Islet of Langerhans (tissue), 1 donor: Measurements from ENCODE around the gene ASPRV1.
"Not testable (repeated sequence)": the region's sequence is repeated elsewhere in the genome, so short reads cannot be mapped to it uniquely, and the experiment has no call there.

Experiments used
- FAIRE-seq: peaks from one replicate; lab custom pipeline; 2011; peaks lifted over from hg19 to GRCh38; lab: Jason Lieb, UNC

ASPRV1 gene

DNA sequence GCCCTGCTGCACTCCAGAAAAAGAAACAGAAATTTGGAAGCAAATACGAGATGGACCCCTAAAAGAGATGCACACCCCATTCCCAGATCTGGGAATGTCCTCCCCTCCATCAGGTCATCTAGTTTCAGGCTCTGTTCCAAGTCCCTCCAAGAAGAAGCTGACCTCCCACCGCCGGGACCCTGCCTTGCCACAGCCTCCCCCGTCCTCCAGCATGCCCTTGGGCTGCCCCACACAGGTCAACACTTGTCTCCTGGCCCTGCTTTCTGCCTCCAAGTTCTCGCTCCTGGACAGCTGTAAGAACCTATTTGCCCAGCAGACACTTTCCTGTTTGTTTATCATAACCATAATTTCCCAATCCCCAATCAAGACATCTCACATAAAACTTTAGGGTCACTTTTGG is 2.0 kb downstream of the ASPRV1 start:
- no peak for FAIRE-seq

DNA sequence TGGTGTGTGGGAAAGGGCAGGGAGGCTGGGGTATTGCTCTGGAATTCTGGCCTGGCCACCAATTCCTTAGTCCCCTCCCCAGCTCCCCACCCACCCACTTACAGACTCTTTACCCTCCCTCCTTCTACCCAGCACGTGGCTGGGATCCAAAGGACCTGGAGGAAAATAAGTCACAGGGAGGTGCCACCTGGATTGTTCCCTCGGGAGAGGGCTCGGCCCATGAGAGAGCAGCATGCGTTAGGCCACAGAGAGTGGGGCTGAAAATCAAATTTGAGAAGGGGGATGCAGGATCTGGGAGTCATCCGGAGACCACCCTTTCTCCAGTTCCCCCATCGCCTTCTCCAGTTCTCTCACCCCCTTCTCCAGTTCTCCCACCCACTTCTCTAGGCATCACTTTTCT is 3.0 kb downstream of the ASPRV1 start:
- no peak for FAIRE-seq

DNA sequence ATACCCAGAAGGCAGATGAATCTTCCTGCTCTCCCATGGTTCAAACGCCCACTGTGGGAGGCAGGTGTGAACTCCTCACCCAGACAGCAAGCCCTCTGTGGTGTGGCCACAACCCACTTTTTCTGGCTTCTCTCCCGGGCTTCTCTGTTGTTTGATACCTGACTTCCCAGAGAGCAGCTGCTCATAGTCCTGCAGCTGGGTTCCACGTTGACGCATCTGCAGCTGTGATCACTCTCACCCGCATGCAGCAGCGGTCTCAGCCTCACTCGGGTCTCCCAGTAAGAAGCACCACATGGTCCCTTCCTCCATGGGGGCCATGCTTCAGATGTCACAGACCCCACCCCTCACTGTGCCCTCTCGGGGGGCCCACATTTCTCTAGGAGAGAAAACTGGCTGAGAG is 3.5 kb downstream of the ASPRV1 start:
- FAIRE-seq = no peak

DNA sequence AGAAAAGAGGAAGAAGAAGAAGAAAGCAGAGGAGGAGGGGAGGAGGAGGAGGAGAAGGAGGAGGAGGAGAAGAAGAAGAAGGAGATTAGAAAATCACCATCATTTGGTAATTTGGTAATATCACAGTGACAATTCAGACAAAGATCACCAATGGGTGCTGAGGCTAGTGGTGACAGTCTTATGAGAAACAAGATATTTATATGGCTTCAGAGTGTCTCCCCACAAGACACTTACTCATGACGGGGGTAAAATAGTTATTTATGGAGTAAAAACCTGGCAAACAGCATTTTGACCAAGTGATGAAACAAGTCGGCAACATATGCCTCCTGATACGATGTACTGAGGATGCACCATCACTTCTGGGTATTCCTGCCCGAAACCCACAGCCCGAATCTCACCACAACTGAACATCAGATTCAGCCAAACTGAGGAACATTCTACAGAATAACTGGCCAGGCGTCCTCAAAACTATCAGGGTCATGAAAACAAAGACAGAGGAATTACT is 4.9 kb downstream of the ASPRV1 start:
- FAIRE-seq = no peak

DNA sequence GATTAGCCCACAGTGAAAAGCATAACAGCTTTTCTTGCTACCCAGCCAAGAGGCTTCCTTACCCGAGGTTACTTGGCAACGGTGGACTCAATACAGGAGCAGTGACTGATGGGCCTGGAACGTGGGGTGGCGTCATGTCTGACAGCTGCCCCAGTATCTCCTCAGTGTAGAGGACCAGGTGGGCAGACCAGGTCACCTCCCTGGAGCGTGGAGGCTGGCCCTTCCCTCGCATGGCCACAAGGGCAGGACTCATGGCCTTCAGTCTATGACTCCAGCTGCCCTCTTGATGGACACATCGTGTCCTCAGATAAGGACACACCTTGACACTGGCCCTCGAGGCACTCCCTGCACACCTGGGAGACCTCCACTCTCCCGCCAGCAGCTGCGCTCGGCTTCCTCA is 6.4 kb downstream of the ASPRV1 start:
- no peak for FAIRE-seq

DNA sequence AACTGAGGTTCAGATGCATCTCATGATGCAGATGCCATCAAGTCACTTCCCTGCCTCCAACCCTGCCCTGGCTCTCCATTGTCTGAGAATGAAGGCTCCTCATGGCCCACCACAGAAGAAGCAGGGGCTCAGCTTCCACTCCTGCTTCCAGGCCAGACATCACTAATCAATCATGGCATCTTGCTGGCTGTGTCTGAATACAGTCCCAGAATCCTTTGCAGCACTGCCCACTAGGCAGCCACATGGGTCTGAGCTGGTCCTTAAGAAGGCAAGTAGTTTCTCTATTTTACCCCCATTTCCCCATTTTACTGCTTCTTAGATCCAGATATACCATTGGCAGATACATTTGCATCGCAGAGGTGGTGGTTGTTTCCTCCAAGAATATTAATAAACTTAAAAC is 7.3 kb downstream of the ASPRV1 start:
- FAIRE-seq = no peak

DNA sequence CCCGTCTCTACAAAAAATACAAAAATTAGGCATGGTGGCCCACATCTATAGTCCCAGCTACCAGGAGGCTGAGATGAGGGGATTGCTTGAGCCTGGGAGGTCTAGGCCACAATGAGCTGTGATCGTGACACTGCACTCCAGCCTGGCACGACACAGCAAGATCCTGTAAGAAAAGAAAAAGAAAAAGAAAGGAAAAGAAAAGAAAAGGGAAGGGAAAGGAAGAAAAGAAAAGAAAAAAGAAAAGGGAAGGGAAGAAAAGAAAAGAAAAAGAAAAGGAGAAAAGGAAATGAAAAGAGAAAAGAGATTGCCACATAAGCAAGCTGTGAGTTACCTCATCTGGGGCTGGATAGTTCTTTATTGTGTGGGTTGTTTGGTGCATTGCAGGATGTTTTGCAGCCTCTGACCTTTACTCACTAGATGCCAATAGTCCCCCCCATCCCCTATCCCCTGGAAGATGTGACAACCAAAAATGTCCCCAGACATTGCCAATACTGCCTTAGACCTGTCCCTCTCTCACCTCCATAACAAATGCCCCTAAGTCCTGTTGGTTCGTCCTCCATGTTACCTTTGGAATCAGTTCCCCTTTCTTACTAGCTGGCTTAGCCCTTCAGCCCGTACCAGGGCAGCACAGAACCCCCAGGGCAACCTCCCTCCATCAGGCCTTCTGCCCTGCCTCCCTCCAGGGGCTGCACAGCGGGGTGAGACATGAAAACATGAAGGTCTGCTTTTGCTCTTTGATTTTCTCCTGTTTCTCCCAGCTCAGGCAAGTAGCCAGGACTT is 8.9 kb downstream of the ASPRV1 start:
- no peak for FAIRE-seq

DNA sequence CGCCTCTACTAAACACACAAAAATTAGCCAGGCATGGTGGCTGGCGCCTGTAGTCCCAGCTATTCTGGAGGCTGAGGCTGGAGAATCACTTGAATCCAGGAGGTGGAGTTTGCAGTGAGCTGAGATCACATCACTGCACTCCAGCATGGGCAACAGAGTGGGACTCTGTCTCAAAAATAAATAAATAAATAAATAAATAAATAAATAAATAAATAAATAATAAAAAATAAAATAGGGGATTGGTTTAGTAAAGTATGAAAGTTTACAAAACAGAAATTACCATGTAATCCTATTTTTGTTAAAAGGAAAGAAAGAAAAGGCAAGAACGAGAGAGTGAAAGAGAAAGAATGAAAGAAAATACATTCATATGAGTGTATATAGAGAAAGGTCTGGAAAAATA is 10.8 kb downstream of the ASPRV1 start:
- FAIRE-seq = not testable (repeated sequence)

DNA sequence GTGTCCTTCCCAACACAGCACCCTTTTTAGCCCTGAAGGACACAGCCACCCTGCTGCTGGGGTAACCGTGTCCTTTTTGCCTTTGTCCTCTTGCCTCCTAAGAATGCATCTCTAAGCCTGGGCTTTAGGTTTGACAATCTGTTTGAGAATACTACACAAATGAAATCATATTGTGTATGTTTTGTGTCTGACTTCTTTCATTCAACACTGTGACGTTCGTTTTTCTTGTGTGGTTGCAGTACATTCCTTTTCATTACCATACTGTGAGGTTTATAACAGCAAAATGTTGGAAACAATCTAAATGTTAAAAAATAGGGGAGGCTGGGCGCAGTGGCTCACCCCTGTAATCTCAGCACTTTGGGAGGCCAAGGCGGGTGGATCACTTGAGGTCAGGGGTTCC is 11.2 kb downstream of the ASPRV1 start:
- no peak for FAIRE-seq

DNA sequence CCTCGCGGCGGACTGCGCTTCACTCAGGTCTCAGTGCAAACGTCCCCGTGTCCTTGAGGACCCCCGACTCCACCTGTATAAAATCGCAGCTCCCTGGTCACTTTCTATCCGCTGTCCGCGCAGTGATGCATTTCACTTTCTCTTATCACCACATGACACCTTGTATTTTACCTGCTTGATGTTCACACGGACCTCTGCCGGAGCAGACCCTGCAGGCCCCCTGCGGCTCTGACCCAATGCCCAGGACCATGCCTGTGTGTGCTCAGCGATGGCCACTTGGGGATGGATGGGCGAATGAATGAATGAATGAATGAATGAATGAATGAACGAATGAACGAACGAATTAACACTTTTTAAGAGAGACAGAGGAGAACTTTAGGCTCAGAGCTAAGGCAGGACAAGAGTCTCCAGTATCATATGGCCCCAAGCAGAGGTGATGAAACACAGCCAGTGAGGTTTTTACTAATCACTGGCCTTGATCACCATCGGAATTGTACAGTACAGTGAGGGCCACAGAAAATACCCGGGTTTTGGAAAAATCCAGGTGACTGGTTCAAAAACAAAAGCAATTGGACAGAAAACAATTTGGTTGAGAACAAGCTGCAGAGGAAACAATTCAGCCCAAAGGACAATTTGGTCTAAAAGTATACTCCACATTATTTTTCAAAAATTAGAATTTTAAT is 12.3 kb downstream of the ASPRV1 start:
- FAIRE-seq = no peak

DNA sequence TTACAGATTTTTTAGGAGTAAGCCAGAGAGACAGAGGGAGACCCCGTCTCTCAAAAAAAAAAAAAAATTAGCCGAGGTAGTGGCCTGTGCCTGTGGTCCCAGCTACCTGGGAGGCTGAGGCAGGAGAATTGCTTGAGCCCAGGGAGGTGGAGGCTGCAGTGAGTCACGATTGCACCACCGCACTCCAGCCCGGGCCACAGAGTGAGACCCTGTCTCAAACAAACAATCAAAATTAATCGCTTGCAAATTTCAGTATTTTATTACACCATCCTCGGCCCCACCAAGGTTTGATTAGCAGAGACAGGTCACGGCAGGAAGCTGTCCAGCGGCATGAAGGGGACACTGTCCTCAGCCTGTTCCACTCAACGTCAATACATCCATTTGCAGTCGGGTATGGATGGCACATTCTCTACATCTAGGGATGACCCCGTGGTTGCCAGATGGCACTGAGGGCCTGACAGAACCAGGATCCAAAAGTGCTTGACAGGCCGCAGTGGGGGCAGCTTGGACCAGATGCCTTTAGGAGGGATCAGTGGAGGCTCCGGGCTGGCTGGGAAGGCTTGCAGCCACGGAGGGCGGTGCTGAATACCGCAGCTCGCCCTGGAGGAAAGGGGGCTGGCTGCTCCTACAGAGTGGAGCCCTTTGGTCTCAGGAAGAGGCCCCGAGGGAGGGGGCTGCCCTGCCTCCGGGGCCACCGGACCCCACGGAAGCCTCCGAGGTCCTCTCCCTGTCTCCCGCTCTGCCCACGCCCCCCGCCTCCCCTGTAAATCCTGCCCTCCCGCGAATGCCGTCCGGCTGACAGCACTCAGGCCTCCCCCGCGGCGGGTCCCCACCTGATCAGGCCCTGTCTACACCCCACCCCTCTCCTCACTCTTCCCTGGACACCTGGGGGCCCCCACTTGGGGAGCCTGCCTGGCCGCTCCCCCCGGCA is 13.1 kb downstream of the ASPRV1 start:
- no peak for FAIRE-seq

DNA sequence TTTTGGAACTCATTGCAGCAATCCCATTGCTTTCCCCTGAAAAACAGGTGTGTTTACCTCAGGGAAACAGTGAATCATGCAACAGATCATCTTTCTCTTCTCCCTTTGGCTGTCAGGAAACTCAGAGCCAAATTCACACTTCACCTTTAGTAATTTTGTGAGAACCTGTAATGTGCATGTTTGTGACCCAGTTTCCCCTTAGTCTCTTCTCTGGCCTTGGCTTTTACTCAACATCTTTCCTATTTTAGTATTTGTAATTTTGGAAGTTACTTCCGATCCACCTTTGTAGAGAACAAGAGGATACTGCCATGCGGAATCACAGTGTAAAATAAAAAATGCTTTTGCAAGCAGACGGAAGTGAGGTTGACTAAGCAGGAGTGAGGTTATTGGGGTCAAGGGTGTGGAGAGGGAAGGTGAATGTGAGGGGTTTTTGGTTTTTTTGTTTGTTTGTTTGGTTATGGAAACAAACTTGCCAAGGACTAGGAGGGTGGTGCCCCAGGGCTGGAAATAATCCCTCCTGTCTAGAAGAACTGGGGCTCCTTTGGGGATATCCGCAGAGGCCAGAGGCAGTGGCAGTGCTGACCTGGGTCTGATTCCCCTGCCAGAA is 14.0 kb downstream of the ASPRV1 start:
- FAIRE-seq = no peak

DNA sequence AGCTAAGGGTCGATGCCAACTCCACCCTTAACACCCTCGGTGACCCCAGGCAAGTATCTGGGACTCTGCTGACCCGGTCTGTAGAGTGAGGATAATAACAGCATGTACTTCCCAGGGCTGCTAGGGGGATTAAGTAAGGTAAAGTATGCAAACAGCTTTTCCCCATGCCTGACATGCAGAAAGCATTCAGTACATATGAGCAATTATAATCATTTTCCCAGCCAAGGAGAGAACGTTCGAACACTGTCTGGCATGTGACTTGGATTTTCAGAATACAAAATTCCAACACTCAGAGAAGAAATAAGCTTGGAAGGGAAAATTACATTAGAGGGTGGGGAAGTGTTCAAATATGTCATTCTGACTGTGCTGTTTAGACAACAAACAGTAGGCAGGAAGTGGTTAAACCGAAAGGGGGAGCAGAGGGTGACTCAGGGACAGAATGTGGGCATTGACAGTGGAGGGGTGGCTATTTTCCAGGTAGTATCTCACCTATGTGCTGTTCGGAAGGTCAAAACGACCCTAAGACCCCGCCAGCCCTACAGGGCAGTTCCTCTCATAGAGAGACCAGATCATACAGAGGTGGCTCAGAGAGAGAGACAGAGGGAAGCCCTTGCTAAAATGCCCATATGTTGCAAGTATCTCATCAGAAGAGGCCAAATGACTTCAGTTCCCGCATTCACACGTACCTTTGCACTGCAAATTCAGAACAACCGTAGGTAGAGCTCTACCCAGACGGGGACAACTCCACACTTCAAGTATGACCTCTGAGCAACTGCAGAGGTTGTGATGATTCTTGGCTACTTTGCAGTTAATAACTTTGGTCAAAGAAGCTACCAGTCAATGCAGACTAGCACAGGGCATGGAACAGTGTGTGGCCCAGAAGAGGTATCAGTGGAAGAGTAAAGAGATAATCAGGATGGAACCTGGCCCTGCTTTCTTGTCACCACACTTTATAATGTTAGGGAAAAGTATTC is 14.8 kb downstream of the ASPRV1 start:
- no peak for FAIRE-seq

DNA sequence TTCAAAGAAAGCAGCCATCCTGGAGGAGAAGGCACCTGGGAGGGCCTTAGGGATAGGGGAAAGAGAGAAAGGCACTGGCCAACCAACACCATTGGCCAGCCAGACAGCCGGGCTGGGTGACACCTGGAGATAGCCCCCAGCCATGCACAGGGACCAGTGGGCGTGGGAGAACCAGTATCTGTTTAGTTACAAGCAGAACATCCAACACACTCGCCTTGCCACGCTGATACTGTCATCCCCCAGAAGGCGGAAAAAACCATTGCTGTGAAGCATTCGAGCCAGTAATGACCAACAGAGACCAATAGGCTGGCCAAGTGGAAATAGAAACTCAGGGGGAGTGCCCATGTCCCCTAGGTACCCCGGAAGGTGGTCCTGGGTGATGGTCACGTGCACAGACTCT is 15.5 kb downstream of the ASPRV1 start:
- FAIRE-seq = no peak

DNA sequence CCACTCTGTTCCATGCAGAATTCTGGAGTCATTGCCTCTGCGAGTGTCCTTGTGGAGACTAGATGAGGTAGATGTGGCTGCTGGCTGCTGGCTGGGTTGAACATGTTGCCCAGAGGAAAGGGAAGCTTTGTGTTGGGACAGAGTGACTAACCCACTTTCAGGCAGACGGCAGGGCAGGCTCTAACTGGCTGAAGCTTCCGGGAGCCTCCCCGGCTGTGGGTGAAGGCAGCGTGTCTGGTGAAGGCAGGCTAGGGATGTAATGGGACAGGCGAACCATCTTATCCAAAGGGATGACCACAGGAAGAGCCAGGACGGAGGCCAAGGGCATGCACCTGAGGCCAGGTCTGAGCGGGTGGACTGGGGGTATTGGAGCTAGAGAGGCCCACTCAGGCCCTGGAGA is 16.0 kb downstream of the ASPRV1 start:
- FAIRE-seq = no peak

DNA sequence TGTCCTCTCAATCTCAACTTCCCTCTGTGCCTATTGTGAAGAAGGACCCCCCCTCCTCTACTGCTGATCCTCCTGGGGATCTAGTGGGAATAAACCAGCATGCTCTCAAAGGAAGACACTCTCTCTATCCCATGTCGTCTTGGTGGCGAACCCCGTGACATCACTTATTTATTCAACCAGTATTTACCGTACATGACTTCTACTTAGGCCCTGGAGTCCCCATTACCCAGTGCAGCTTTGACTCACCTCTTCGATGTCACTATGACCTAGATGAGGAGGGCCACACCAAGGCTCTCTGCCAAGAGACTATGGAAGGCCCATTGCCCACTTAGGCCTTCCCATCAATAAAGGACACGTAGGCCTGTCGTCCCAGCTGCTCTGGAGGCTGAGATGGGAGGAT is 16.7 kb downstream of the ASPRV1 start:
- FAIRE-seq = no peak

DNA sequence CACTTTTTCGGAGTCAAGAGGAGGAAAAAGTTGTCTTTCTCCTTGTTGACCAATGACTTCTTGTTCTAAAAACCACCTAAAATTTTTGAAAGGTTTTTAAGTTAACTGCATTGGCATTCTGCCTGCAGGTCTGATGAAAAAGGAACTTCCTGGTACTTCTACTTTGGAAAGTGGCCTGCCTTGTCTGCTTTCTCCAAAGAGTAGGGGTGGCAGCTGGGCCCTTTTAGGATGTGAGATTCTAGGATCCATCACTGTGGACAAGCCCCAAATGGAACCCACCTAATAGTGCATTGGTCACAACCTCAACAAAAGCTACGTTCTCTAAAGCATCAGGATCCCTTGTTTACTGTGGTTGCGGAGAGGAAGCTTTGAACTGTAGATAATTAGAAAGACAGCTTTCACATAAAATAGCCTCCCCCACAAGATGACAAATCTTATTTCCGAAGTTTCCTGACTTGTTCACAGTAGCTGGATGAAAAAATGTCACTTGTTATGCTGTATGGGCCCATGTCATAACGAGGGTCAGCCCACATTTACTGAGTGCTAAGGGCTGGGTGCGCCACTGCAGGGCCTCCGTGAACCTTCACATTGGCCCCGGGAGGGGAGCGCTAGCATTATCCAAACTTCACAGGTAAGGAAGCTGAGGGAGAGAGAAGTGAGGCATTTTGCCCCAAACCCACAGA is 17.4 kb downstream of the ASPRV1 start:
- no peak for FAIRE-seq

DNA sequence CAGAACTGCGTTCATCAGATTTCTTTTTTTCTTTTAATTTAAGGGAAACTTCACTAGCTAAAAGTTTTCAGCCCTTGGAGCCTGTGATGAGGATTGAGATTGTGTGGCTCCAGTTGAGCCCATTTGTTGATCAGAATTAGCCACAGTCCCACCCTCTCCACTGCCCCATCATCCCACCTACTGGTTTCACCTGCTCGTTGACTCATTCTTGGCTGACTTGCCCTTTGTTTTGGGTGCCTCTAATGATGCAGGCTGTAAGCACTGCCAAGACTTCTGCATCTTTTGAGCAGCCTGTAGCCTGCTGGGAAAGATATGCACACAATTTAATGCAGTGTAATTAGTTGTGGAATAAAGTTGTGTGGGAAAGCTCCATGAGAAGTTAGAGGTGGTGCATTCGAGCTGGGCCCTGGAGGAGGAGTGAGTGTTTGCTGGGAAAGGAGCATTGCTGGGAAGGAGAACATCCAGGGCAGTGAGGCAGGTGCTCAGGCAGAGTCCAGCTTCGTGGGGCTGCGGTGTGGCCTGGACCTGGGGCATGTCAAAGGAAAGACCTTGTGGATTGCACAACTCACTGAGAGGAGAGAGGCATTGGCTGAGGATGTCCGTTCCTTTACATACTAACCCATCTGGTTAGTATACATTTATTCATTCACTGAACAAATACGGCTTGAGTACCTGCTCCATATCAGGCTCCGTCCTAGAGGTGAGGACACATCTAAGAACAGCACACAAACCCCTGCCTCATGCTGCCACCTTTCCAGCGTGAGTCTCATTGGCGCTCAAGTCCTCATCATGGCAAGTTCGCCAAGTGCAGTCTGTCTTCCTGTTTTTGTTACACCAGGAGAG is 18.2 kb downstream of the ASPRV1 start:
- no peak for FAIRE-seq

DNA sequence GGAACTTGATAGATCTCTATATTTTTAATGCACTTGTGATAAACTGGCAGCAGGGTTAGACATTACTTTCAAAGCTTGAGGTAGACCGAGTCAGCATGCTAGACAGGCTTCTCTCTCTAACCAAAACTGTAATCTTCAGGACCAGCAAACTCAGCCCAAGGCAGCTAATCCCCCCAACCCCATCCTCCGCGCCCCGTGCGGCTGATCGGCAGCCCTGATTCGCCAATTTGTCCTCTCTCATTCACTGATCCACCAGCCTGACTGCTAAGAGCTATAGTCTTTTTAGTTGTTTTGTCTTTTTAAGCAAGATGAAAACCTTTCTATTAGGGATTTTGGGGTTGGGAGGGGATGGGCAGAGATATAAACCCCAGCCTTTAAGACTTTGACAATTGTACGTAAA is 20.7 kb downstream of the ASPRV1 start:
- no peak for FAIRE-seq

DNA sequence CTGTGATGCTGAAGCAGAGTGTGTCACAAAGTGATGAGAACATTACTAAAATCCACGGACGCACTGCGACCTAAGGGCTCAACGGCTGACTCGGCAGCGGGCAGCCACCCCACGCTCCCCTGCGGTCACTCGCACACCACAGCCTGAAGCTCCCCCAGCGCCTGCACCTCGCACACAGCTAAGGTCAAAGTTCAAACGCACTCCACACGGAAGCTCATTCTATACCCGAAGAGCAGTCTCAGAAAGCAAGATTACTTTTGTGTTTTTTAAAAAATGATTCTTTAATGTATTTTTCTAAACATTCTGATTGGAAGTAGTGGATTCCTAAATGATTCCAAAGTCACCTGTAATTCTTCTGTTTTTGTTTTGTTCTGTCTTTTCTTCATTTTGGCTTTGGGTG is 21.7 kb downstream of the ASPRV1 start:
- FAIRE-seq = no peak
